NCI-H2107 treated with DMSO at 0.1 percent for 48 hours (cell line): Measurements from ENCODE around the gene SRGAP1.

ENCODE experiments used
- DNase-seq: peaks from one replicate; lab custom pipeline; 2025; ENCODE audit not compliant: unreplicated experiment; lab: John Stamatoyannopoulos, UW

Gene SRGAP1

DNA sequence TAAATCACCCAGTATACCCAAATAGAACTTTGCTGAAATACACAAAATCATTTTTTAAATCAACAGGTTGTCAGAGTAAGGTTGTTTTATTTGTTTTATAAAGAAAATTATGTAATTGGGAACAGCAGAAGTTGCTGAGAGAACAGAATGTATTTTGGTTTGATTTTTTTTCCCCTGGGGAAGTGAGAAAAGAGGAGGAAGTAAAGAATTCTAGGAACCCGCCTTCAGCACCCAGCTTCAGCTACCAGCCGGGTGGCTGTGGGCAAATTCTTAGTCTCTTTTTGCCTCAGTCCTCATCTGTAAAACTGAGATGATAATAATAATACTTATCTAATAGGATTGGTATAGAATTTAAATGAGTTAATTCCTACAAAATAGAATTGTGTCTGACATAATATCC is 119.4 kb downstream of the SRGAP1 start:
- DNase-seq: no peak

DNA sequence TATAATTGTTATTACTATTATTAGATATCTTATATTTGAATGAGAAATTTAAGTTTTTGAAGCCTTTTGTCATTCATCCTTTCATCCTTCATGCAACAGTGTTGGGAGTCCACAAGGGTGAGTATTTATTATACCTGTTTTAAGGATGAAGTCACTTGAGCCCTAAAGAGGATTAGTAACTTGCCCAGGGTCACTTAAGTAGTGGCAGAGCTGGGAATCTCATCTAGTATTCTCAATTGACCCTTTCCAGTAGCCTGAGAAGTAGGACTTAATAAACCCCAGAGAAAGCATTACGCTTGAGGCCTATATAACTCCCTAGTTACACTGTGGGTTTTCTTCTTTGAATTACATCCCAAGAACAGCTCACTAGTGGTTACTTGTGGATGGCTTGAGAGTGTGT is 119.8 kb downstream of the SRGAP1 start:
- no peak for DNase-seq

DNA sequence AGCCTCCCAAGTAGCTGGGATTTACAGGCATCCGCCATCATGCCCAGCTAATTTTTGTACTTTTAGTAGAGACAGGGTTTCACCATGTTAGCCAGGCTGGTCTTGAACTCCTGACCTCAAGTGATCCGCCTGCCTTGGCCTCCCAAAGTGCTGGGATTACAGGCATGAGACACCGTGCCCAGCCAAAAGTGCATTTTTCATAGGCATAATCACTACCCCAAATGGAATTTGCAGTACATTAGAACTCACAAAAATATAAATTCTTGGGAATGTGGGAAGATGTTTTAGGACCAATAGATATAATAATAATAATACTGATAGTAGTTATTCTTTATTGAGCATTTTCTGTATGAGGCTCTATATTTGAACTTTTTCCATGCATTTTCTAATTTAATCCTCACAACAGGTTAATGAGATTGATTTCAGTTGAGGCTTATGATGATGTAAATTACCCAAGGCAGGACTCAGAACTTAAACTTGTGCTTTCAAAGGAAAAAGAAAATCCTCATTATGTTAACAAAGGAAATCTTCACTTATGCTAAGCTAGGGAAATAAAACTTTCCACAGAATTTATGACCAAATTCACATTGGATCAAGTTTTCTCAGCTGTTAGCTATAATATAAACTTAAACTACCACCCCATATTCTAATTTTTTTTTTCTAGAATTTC is 121.6 kb downstream of the SRGAP1 start:
- no peak for DNase-seq

DNA sequence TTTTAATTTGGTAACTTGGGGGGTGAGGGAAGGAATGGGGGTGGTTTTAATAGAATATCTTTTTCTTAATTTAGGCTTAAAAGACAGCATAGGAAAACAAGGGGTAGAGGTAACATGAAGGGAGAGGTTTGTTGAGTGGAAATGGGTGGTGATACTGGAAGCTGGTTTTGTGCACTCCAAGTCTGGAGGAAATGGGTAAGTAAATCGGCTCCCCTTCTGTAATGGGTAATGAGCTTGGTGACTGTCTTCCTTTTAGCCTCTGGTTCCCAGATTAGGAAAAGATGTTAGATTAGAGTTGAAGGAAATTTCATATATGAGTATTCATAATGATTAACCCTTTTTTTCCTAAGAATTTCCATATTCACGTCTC is 122.1 kb downstream of the SRGAP1 start:
- no peak for DNase-seq

DNA sequence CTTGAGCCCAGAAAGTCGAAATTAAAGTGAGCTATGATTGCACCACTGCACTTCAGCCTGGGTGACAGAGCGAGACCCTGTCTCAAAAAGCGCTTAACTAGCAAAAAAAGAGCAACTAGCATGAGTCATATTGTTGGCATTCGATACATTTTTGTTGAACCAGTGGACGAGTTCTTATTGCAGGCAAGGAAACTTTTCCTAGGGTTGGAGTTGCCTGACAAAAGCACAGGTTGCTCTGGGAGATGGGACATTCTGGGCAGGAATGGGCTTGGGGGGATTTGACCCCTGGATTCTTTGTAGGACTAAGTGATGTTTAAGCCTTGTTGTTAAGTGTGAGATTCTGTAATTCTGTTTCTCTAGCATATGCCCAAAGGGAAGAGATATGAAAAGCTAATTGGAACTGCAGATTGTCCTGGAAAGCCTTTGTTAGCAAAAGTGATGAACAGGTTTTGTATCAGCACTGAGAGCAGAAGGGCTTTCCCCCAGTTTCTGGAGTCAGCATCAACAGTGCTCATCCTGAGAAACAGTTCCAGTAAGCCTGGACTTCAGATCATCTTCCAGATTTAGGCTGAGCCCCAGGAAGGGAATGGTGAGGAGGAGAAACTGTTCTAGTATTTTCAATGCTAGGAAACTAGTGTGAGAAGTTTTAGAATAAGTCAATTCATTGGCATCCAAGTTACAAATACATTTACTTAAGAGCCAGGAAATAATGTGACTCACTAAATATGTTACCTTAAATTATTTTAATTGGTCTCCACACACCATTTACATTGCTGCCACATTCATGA is 123.1 kb downstream of the SRGAP1 start:
- DNase-seq: no peak

DNA sequence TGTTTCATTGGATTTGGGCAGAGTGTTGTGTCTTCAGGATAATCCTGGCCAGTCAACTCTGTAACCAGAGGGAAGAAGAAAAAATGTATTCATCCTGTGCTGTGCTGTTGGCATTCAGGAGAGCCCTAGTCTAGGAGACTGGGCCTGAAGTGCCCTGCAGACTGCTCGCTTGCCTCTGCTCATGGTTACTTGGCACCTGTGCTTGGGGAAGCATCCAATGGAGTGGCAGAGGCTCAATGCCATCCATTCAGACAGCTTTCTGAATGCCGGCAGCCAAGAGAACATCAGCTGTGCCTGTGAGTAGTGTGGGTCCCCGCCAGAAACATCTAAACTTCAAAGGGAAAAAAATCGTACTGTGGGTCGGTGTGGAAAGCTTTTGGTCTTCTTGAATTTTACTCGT is 124.2 kb downstream of the SRGAP1 start:
- no peak for DNase-seq

- DNase-seq: no peak
Measured at GRCh38 chr12:63976902-63977395, 132.4 kb downstream of the SRGAP1 start.

DNA sequence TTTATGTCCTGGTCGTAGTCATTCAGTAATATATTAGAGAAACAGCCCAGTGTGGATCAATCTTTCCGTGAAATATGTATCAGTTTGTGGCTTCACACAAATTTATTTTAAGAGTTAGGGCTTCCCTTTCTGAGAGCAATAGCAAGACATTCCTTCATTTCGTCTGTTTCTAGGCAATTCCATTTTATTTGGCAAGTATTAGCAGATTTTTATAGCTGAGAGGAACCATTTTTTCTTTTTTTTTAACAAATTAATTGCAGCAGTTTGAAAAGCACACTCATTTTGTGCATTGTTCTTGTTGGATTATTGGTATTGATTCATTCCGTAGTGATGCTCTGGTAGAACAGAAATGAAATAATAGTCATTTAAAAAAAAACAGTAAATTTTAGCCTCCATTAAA is 132.9 kb downstream of the SRGAP1 start:
- DNase-seq: no peak

DNA sequence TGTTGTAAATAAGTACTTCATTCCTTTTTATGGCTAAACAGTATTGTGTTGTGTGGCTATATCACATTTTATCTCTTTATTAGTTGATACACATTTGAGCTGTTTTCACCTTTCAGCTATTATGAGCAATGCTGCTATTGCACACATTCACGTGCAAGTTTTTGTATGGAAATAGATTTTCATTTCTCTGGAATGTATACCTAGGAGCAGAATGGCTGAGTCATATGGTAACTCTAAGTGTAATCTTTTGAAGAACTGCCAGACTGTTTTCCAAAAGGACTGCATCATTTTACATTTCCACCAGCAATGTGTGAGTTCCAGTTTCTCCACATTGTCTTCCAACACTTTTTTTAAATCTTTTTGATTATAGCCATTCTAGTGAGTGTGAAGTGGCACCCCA is 134.0 kb downstream of the SRGAP1 start:
- DNase-seq: no peak

GRCh38 chr12:63980211-63980610 is 135.7 kb downstream of the SRGAP1 start:
- DNase-seq: no peak

GRCh38 chr12:63981343-63981742 is 136.8 kb downstream of the SRGAP1 start:
- DNase-seq: no peak

GRCh38 chr12:63982604-63983295 is 138.2 kb downstream of the SRGAP1 start:
- DNase-seq: no peak

DNA sequence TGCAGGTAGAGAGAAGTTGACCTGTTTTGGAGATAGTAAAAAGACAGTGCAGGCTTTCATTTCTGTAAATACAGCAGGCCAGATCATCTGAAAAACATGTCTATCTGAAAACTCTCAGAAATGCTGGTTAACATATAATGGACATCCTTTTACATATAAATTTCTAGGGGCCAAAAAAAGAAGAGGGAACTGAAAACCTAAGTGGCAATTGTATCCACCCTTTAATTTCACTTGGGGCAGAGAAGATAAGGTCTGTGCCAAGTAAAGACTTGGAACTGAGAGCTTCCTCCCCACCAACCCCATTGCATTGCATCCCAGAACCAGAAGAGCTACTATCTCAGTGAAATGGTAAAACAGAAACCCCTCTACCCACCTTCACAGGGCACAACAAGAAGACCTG is 141.0 kb downstream of the SRGAP1 start:
- no peak for DNase-seq

DNA sequence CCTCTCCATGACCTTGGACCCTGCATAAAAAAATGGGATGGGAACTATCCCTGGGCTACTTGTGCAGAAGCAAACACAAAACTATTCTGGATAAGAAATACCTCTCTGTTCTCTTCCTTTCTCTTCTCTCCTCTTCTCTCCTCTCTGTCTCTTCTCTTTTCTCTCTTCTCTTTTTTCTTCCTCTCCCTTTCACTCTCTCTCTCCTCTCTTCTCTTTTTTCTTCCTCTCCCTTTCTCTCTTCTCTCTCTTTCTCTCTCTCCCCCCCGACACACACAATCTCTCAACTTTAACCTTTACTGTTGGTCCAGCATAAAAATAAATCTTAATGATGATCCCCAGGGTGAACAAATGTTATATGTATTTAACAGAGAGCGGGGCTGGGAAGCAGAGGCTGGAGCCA is 141.4 kb downstream of the SRGAP1 start:
- no peak for DNase-seq

- DNase-seq: no peak
Measured at GRCh38 chr12:63989301-63989845, 144.9 kb downstream of the SRGAP1 start.

GRCh38 chr12:63990828-63991547 is 146.5 kb downstream of the SRGAP1 start:
- no peak for DNase-seq

GRCh38 chr12:63994704-63995103 is 150.2 kb downstream of the SRGAP1 start:
- no peak for DNase-seq

DNA sequence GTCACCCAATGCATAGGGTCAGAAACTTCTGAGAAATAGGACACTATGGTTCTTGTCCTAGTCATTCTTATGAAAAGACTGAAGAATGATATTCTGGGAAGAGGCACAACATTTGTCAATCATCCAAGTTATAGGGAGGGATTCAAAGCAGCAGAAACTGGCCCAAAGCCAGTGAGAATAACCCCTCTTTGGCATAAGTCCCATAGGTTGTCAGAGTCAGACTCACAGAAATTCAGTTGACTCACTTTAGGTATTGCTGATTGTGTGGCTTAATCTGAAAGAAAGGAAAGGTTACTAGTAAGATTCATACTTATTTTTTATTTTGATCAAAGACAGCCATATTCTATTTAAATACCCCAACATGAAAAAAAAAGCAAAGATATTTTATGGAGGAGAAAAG is 151.0 kb downstream of the SRGAP1 start:
- no peak for DNase-seq

- DNase-seq: no peak
Measured at GRCh38 chr12:63996556-63996955, 152.1 kb downstream of the SRGAP1 start.

DNA sequence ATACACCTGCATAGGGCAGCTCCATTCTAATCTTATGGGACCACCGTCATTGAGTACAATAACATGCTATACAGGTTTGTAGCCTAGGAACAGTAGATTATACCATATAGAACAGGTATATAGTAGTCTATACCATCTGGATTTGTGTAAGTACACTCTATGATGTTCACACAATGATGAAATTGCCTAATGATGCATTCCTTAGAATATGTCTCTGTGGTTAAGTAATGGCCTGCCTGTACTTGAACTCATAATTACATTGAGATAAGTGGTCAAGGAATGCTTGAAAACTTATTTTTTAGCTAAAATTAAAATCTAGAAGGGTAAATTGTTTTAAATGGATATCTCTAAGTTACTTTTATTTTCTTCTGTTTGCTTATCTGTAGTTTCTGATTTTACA is 152.7 kb downstream of the SRGAP1 start:
- no peak for DNase-seq

- no peak for DNase-seq
Measured at GRCh38 chr12:63998584-63998983, 154.1 kb downstream of the SRGAP1 start.
